GM12878 (cell line): Measurements from ENCODE around the gene TMEM186. TPM values are rescaled to one million over a fixed set of nuclear protein-coding genes. Genes with fewer than 3 reads are reported as not detected.

Experiments used
- ATAC-seq: fragments of 200-7000 bp; cut with Tn5 transposase; 3 replicates; pipeline ENCODE4 v1.9.1; 2020; ENCODE audit warnings: mild to moderate bottlenecking, moderate library complexity
- BruUV-seq: library from RNA; stranded (reverse); fragments of 400-500 nt; replicated peaks from 2 replicates; lab custom pipeline; 2021; lab: Mats Ljungman, UMichigan
- CTCF ChIA-PET: fragments of 300-600 bp; sonication (Branson Sonifier 250); formaldehyde crosslinking; extraction: SDS; loops from one replicate; lab custom pipeline; 2021; ENCODE audit warnings: inconsistent platforms; lab: Yijun Ruan, JAX
- POLR2A ChIA-PET: fragments of 350-600 bp; formaldehyde crosslinking; extraction: SDS; loops from one replicate; lab custom pipeline; 2021; ENCODE audit warnings: inconsistent platforms; lab: Charles Lee
- RAD21 ChIA-PET: fragments of 300-600 bp; sonication (Branson Sonifier 250); formaldehyde crosslinking; loops from one replicate; lab custom pipeline; 2023; ENCODE audit warnings: antibody characterized with exemption; ENCODE audit not compliant: unreplicated experiment; lab: Charles Lee
- SMC1A ChIA-PET: fragments of 300-600 bp; sonication (Branson Sonifier 250); formaldehyde crosslinking; loops from one replicate; lab custom pipeline; 2023; ENCODE audit not compliant: unreplicated experiment, uncharacterized antibody; lab: Charles Lee
- DNase-seq: peaks from one replicate; pipeline ENCODE4 v3.0.0-alpha.2; 2011; ENCODE audit warnings: low read depth, low spot score
- FAIRE-seq: peaks from 3 replicates; lab custom pipeline; 2011; peaks lifted over from hg19 to GRCh38; lab: Jason Lieb, UNC
- H2AFZ ChIP-seq: 2 replicates; pipeline ENCODE4 v1.6.0; 2011; ENCODE audit warnings: low read depth, low read length, control low read depth; ENCODE audit not compliant: control insufficient read depth
- H3K27ac ChIP-seq: 2 replicates; pipeline ENCODE4 v1.5.1; 2011; ENCODE audit warnings: control low read depth; ENCODE audit not compliant: control insufficient read depth, insufficient read depth
- H3K27me3 ChIP-seq, 2 experiments: replicated peaks in 1 of 2; 2 replicates each; pipeline versions ENCODE4 v1.6.0 to v1.6.1; 2011; ENCODE audit warnings: low read length in 1 of 2; ENCODE audit not compliant: control insufficient read depth in 2 of 2, insufficient read depth in 2 of 2
- H3K36me3 ChIP-seq, 2 experiments: 2 replicates each; pipeline ENCODE4 v1.5.1; 2011; ENCODE audit warnings: low read length in 1 of 2; ENCODE audit not compliant: control insufficient read depth in 2 of 2, insufficient read depth in 2 of 2
- H3K4me1 ChIP-seq: 2 replicates; pipeline ENCODE4 v1.6.1; 2011; ENCODE audit warnings: mild to moderate bottlenecking, low read length, moderate library complexity, mixed read lengths; ENCODE audit not compliant: control insufficient read depth, insufficient read depth
- H3K4me2 ChIP-seq: 2 replicates; pipeline ENCODE4 v1.6.0; 2011; ENCODE audit warnings: control low read depth; ENCODE audit not compliant: control insufficient read depth, insufficient read depth
- H3K4me3 ChIP-seq: fragments of 200-600 bp; sonication (generic); 2 replicates; pipeline ENCODE4 v1.5.1; 2016
- H3K79me2 ChIP-seq: 2 replicates; pipeline ENCODE4 v1.6.0; 2011; ENCODE audit warnings: low read length; ENCODE audit not compliant: control insufficient read depth, insufficient read depth
- H3K9ac ChIP-seq: 2 replicates; pipeline ENCODE4 v1.8.0; 2011; ENCODE audit warnings: low read length, control low read depth, mixed read lengths; ENCODE audit not compliant: control insufficient read depth, insufficient read depth
- H3K9me3 ChIP-seq: replicated peaks from 3 replicates; pipeline ENCODE4 v1.5.1; 2011; ENCODE audit warnings: mild to moderate bottlenecking, low read length; ENCODE audit not compliant: control insufficient read depth, insufficient read depth
- H4K20me1 ChIP-seq: 2 replicates; pipeline ENCODE4 v1.6.0; 2011; ENCODE audit not compliant: control insufficient read depth, insufficient read depth
- HDAC6 ChIP-seq: fragments of 200-600 bp; sonication (generic); IDR thresholded peaks from one replicate; pipeline ENCODE4 v1.8.0; 2017; ENCODE audit warnings: antibody characterized with exemption; ENCODE audit not compliant: unreplicated experiment
- KLF5 ChIP-seq: fragments of 450-650 bp; IDR thresholded peaks from 2 replicates; pipeline ENCODE4 v1.6.1; 2014; ENCODE audit warnings: mild to moderate bottlenecking; ENCODE audit not compliant: partially characterized antibody
- PAX8 ChIP-seq: fragments of 450-650 bp; IDR thresholded peaks from 2 replicates; pipeline ENCODE4 v1.6.1; 2017; ENCODE audit warnings: mild to moderate bottlenecking, moderate library complexity
- RBBP5 ChIP-seq: fragments of 200-600 bp; sonication (generic); conservative IDR thresholded peaks from 2 replicates; pipeline ENCODE4 v1.6.1; 2016
- RELA ChIP-seq: fragments of 450-650 bp; IDR thresholded peaks from 2 replicates; pipeline ENCODE4 v1.8.0; 2014; ENCODE audit warnings: borderline replicate concordance; ENCODE audit not compliant: partially characterized antibody
- RELB ChIP-seq: fragments of 450-650 bp; IDR thresholded peaks from 2 replicates; pipeline ENCODE4 v1.6.1; 2017; ENCODE audit warnings: low read depth, mild to moderate bottlenecking, moderate library complexity
- RUNX3 ChIP-seq: IDR thresholded peaks from 2 replicates; pipeline ENCODE4 v1.6.1; 2012; ENCODE audit warnings: low read length, inconsistent platforms
- SMC3 ChIP-seq: IDR thresholded peaks from 2 replicates; pipeline ENCODE4 v1.6.1; 2011; ENCODE audit warnings: low read length, improper control_type of control experiment, borderline replicate concordance
- WGBS: methylation state at CpG from one replicate; pipeline ENCODE4 v1.1.6; 2016; ENCODE audit warnings: low lambda C conversion rate; ENCODE audit not compliant: insufficient replicate concordance, insufficient coverage; ENCODE audit errors: missing lambda C conversion rate; 5-methylcytosine and 5-hydroxymethylcytosine counted together
- in situ Hi-C: fragments of 300-500 bp; cut with MboI; formaldehyde crosslinking; loops from 9 replicates; pipeline ENCODE4 v1.14.3; 2018; ENCODE audit warnings: mixed read lengths
- intact Hi-C: fragments of 100-400 bp; cut with micrococcal nuclease; formaldehyde crosslinking; loops from one replicate; pipeline ENCODE4 v1.14.2; 2022; ENCODE audit not compliant: unreplicated experiment
- polyA plus RNA-seq, 11 experiments: library from polyadenylated mRNA; depleted of rRNA in 4 of 11; unstranded in 6 of 11; stranded (reverse) in 5 of 11; fragments of >200 nt; fragmentation: Nextera tagmentation in 4 of 11; fragmentation: Illumina TruSeq in 1 of 11; extraction: Ambion mirVana in 4 of 11; extraction: Trizol in 1 of 11; gene quantifications; 1 replicate in 1 of 11; 2 replicates in 10 of 11; pipeline versions ENCODE4 v1.2.1 to v1.2.3, GENCODE V29; 2011 to 2016; ENCODE audit warnings: inconsistent platforms in 2 of 11, missing spikeins in 2 of 11, low read depth in 1 of 11
- total RNA-seq, 4 experiments: library from RNA; depleted of rRNA in 3 of 4; stranded (reverse); fragments of >200 nt in 3 of 4; fragmentation: Illumina TruSeq in 1 of 4; extraction: Trizol in 1 of 4; gene quantifications; 2 replicates each; pipeline versions ENCODE4 v1.2.1 to v1.2.3, GENCODE V29; 2013 to 2021
- TF ChIP-seq, protein P1 (sequence below): IDR thresholded peaks from 2 replicates; pipeline ENCODE4 v1.6.1; 2012; ENCODE audit warnings: low read depth, low read length, improper control_type of control experiment
- TF ChIP-seq, protein P2 (sequence below): fragments of 450-650 bp; IDR thresholded peaks from 2 replicates; pipeline ENCODE4 v1.6.1; 2017; ENCODE audit warnings: mild to moderate bottlenecking
- TF ChIP-seq, protein P3 (sequence below): IDR thresholded peaks from 2 replicates; pipeline ENCODE4 v1.6.1; 2011; ENCODE audit warnings: borderline replicate concordance, low read depth, mild to moderate bottlenecking, moderate library complexity, low read length; ENCODE audit not compliant: insufficient read depth, poor library complexity, severe bottlenecking

The TMEM186 gene
- total and polyA plus RNA-seq, 10 of the 15 experiments (the other 5 are each of a cell fraction or from before 2014, with no cell fraction given), result 10.6 to 28.9 (median 17.0) TPM

DNA sequence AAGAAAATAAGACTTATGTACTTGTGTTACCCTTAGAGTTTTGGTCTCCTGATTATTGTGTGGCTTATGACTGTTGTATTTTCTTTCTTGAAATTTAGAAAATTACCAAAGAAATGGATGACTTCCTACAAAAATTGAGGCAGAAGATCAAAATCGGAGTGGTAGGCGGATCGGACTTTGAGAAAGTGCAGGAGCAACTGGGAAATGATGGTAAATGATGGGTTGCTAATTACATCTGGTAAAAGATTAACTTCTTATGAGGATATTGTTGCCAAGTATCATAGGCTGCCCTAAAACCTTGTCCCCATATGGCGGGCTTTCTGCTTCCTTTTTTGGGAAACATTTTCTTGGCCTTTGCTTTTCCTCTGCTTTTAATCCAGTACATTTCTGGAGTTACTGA is 4.3 kb upstream of the TMEM186 start:
- Histone ChIP-seq H3K4me2 (no peak overlapping the region), H3K4me1 (peaks cover 3% of the 10 kb centered on the region; the same call in 1 of the 2 replicates), H2AFZ (no peak overlapping the region), H3K4me3 (no peak overlapping the region), H3K9ac (no peak overlapping the region), H3K9me3 (no peaks in the 10 kb centered on the region), H3K27me3 (no peaks in the 10 kb centered on the region), H4K20me1 (peaks cover 2% of the 10 kb centered on the region; the same call in 1 of the 2 replicates), H3K79me2 (peaks cover 63% of the 10 kb centered on the region), H3K36me3 (peaks cover 5 to 25% of the 10 kb centered on the region in 2 experiments), H3K27ac (no peak overlapping the region)
- in situ Hi-C loops (no loop called here), intact Hi-C loops (no loop called here)
- RAD21 ChIA-PET, result interaction anchor here (0.5 to 1.2 kb wide), 3 partner anchors 29 to 139 kb away, joined by 4 to 5 read pairs (median 4); no protein-coding TSS in a partner anchor
- CTCF ChIA-PET, result interaction anchor here (1.3 to 1.7 kb wide), 4 partner anchors 9 to 207 kb away, joined by 4 to 8 read pairs (median 6); no protein-coding TSS in a partner anchor
- ATAC-seq, result no peak
- SMC1A ChIA-PET, result interaction anchor here (0.7 to 2.0 kb wide), 5 partner anchors 8 to 79 kb away, joined by 3 to 10 read pairs (median 6); partner anchors contain the start of gene LITAFD
- 98% methylated on average over 4 of the region's 4 CpGs for WGBS
- no TSS peak for BruUV-seq
- no peak for FAIRE-seq
- DNase-seq, result no peak
- POLR2A ChIA-PET, result interaction anchor here (0.7 to 0.9 kb wide), 2 partner anchors 12 to 58 kb away, joined by 3 to 7 read pairs; no protein-coding TSS in a partner anchor
- TF ChIP-seq RBBP5, result no peak
- TF ChIP-seq, protein P1, sequence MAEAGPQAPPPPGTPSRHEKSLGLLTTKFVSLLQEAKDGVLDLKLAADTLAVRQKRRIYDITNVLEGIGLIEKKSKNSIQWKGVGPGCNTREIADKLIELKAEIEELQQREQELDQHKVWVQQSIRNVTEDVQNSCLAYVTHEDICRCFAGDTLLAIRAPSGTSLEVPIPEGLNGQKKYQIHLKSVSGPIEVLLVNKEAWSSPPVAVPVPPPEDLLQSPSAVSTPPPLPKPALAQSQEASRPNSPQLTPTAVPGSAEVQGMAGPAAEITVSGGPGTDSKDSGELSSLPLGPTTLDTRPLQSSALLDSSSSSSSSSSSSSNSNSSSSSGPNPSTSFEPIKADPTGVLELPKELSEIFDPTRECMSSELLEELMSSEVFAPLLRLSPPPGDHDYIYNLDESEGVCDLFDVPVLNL, result no peak
- TF ChIP-seq, protein P2, sequence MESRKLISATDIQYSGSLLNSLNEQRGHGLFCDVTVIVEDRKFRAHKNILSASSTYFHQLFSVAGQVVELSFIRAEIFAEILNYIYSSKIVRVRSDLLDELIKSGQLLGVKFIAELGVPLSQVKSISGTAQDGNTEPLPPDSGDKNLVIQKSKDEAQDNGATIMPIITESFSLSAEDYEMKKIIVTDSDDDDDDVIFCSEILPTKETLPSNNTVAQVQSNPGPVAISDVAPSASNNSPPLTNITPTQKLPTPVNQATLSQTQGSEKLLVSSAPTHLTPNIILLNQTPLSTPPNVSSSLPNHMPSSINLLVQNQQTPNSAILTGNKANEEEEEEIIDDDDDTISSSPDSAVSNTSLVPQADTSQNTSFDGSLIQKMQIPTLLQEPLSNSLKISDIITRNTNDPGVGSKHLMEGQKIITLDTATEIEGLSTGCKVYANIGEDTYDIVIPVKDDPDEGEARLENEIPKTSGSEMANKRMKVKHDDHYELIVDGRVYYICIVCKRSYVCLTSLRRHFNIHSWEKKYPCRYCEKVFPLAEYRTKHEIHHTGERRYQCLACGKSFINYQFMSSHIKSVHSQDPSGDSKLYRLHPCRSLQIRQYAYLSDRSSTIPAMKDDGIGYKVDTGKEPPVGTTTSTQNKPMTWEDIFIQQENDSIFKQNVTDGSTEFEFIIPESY, result no peak
- TF ChIP-seq RELB, result no peak
- TF ChIP-seq, protein P3, sequence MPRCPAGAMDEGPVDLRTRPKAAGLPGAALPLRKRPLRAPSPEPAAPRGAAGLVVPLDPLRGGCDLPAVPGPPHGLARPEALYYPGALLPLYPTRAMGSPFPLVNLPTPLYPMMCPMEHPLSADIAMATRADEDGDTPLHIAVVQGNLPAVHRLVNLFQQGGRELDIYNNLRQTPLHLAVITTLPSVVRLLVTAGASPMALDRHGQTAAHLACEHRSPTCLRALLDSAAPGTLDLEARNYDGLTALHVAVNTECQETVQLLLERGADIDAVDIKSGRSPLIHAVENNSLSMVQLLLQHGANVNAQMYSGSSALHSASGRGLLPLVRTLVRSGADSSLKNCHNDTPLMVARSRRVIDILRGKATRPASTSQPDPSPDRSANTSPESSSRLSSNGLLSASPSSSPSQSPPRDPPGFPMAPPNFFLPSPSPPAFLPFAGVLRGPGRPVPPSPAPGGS, result no peak
- no peak for TF ChIP-seq SMC3
- no peak for TF ChIP-seq RELA
- TF ChIP-seq KLF5, result no peak
- no peak for TF ChIP-seq HDAC6
- TF ChIP-seq PAX8, result no peak
- no peak for TF ChIP-seq RUNX3
